Measurements from ENCODE around the gene CNTN4. TPM values are rescaled to one million over a fixed set of nuclear protein-coding genes. Genes with fewer than 3 reads are reported as not detected.

The CNTN4 gene
- total RNA-seq, 1 experiment from 2014 or later = not detected

- ATAC-seq = no peak
Observed at GRCh38 chr3:2568156-2568555, 469.5 kb downstream of the CNTN4 start.

More at GRCh38 chr3:2568156-2568555, 469.5 kb downstream of the CNTN4 start:
- peaks cover 79% of the 10 kb centered on the region for H3K9me3 Mint-ChIP-seq
- TF ChIP-seq CREB1 (CRISPR knock-in tag; IDR thresholded peaks at IDR 0.05) (no peak), ATF2 (CRISPR knock-in tag; IDR thresholded peaks at IDR 0.05; ENCODE audit: borderline replicate concordance, low read depth) (no peak), ZNF317 (CRISPR knock-in tag; IDR thresholded peaks at IDR 0.05; ENCODE audit: borderline replicate concordance, low read depth) (no peak), E2F5 (CRISPR knock-in tag; IDR thresholded peaks at IDR 0.05) (no peak), ETV6 (CRISPR knock-in tag; IDR thresholded peaks at IDR 0.05) (no peak), FOXP4 (CRISPR knock-in tag; IDR thresholded peaks at IDR 0.05) (no peak), ESRRA (CRISPR knock-in tag; IDR thresholded peaks at IDR 0.05; ENCODE audit: borderline replicate concordance) (no peak), CTCF (IDR thresholded peaks at IDR 0.05) (no peak), IRF1 (CRISPR knock-in tag; IDR thresholded peaks at IDR 0.05) (no peak), ZNF281 (CRISPR knock-in tag; IDR thresholded peaks at IDR 0.05) (no peak), PRDM15 (CRISPR knock-in tag; IDR thresholded peaks at IDR 0.05) (no peak), TCF7 (CRISPR knock-in tag; IDR thresholded peaks at IDR 0.05; ENCODE audit: low read depth) (no peak)
- H3K4me1 Mint-ChIP-seq = no peaks in the 10 kb centered on the region
- H3K27me3 Mint-ChIP-seq (ENCODE audit: low read depth) = peaks cover 13% of the 10 kb centered on the region
- POLR2A ChIA-PET = no interaction called here
- DNase-seq (ENCODE audit: low spot score) = no peak
- peaks cover 60% of the 10 kb centered on the region for H3K36me3 Mint-ChIP-seq
- no peak overlapping the region for H3K27ac Mint-ChIP-seq
- H3K4me3 Mint-ChIP-seq = no peak overlapping the region
- CTCF ChIA-PET = no interaction called here
